22Rv1 (cell line): Measurements from ENCODE around the gene SRSF5.
A peak's percentile ranks its signal among the peaks of the same experiment; 100 is the strongest.

Source experiments
- H3K27ac ChIP-seq: fragments of 450-650 bp; 2 replicates; pipeline ENCODE4 v1.5.1; 2017
- ZFX ChIP-seq: fragments of 450-650 bp; IDR thresholded peaks from 2 replicates; pipeline ENCODE4 v1.6.1; 2017; ENCODE audit warnings: antibody characterized with exemption, borderline replicate concordance
- TF ChIP-seq, protein P1 (sequence below): fragments of 450-650 bp; IDR thresholded peaks from 2 replicates; pipeline ENCODE4 v1.5.1; 2017; ENCODE audit warnings: mild to moderate bottlenecking

Gene SRSF5

DNA sequence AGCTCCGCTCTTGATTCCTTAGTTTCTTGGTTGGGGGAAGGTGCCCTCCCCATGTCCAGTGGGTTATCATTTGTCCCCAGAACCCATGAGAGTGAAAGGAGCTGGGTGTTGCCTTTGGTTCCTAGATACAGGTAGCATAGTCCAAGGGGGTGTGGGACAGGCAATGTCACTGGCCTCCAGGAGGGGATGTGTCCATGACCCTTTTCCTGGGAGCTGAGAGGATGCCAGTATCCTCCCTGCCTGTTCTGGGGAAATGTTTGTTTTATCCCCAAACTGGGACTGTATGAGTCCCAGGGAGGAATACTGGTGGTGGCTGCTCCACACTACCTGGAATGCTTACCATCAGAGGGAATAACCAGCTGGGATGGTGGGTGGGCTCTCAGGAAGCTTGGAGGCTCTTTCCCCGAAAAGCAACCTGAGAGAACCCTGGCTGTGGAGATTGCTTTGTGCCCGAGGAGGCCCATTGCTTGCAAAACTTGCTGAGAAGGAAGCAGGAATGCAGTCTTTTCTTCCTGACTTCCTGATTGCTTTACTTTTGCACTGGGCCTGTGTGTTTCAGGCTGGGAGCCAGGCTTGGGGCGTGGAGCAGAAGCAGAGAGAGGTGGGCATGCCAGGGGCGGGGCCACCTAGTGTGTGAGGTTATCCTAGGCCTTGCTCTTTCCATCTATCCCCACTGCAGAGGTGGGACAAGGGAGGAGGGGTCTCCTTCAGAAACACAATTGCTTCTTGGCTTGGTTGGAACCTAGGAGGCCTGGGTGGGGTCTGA is 30.8 kb downstream of the SRSF5 start:
- TF ChIP-seq, protein P1, sequence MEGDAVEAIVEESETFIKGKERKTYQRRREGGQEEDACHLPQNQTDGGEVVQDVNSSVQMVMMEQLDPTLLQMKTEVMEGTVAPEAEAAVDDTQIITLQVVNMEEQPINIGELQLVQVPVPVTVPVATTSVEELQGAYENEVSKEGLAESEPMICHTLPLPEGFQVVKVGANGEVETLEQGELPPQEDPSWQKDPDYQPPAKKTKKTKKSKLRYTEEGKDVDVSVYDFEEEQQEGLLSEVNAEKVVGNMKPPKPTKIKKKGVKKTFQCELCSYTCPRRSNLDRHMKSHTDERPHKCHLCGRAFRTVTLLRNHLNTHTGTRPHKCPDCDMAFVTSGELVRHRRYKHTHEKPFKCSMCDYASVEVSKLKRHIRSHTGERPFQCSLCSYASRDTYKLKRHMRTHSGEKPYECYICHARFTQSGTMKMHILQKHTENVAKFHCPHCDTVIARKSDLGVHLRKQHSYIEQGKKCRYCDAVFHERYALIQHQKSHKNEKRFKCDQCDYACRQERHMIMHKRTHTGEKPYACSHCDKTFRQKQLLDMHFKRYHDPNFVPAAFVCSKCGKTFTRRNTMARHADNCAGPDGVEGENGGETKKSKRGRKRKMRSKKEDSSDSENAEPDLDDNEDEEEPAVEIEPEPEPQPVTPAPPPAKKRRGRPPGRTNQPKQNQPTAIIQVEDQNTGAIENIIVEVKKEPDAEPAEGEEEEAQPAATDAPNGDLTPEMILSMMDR: no peak
- no peak for TF ChIP-seq ZFX
- H3K27ac ChIP-seq: no peak overlapping the region

DNA sequence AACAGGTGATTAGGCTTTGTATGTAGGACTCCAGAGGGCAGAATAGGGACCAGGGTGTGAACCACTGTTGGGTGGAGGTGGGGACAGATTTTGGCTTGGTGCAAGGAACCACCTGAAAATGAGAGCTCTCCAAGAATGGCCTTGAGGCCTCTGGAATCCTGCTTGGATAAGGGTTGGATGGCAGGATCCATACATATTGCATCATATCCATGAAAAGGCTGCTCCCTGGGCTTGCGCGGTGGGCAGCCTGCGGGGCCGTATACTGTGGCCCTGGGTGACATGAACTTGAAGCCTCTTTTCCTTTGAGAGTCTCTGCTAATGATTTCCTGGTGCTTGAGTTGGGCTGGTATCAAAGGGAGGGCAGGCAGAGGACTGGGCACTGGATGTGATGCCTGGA is 31.4 kb downstream of the SRSF5 start:
- H3K27ac ChIP-seq: no peak overlapping the region
- no peak for TF ChIP-seq ZFX

DNA sequence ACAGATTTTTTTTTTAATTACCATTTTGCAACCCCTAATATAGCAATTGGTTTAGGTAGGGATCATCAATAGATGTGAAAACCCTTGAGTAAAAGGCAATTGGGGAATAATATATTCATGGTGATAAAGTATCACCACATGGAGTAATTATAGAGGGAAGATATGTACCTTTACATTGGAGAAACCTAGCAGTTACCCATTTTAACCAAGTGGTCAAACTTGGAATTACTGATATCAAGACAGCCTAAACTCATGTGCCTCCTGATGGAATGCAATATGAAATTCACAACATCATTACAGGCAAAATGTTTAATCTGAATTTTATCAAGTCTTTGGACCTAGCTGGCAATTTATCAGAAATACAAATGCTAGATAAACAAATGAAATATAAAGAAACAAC is 36.8 kb downstream of the SRSF5 start:
- TF ChIP-seq, protein P1: peak; percentile 16; the same call in 1 of the 2 replicates
- no peak for TF ChIP-seq ZFX
- no peak overlapping the region for H3K27ac ChIP-seq

DNA sequence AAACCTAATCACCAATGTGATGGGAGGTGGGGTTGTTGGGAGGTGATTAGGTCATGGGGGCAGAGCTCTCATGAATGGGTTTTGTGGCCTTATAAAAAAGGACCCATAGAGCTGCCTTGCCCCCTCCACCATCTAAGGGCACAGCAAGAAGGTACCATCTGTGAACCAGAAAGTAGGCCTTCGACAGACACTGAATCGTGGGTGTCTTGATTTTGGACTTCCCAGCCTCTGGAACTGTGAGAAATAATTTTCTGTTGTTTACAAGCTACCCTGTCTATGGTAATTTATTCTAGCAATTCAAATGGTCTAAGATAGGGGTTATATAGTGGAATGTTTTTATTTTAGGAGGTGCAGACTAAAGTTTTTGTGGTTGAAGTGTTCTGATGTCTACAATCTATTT is 38.0 kb downstream of the SRSF5 start:
- TF ChIP-seq, protein P1: no peak
- TF ChIP-seq ZFX: no peak

DNA sequence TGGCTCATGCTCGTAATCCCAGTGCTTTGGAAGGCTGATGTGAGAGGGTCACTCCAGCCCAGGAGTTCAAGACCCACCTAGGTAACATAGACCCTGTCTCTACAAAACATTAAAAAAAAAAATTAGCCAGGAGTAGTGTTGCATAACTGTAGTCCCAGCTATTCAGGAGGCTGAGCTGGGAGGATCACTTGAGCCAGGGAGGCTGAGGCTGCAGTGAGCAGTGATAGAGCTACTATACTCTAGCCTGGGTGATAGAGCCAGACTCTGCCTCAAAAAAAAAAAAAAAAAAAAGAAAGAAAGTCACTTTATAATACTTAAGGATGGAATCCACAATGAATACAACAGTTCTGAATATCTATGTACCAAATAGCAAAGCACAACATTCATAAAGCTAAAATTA is 40.2 kb downstream of the SRSF5 start:
- H3K27ac ChIP-seq: no peak overlapping the region
- TF ChIP-seq ZFX: no peak
- TF ChIP-seq, protein P1: no peak

More for the DNA sequence above, 38.0 kb downstream of the SRSF5 start:
- no peak overlapping the region for H3K27ac ChIP-seq

DNA sequence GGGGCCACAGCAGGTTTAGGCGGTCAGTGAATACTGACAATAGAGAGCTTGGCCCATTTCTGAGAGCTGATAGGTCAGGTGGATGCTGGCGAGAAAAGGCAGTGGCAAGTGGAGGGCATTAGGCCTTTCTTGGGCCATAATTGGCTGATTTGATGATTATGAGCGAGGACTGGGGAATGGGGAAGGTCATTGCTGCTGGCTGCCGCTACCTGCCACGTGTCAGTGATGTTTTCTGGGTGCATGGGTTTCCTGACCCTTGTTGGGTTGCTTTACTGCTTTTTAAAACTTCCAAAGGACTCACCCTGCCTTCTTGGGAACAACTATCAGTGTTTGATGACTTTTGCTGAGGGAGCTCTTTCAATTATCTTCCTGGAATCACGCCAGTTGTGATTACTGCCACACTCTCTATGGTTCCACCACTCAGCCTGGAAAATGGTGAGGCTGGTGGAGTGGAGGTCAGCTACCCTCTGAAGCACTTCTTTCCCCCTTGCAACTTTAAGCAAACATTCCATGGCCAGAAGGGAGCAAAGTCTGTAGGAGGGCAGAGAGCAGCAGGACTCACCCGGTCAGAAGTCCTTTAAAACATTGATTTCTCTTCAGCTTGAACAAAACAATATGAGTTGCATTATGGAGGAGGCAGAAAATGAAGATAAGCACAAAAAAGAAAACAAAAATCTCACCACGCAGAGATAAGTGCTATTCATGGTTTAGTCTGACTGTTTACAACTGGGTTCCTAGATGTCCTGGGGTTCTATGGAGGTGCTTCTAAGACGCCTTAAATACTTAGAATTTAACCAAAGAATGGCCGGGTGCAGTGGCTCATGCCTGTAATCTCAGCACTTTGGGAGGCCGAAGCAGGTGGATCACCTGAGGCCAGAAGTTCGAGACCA is 42.2 kb downstream of the SRSF5 start:
- TF ChIP-seq ZFX: no peak
- TF ChIP-seq, protein P1: no peak
- H3K27ac ChIP-seq: no peak overlapping the region

DNA sequence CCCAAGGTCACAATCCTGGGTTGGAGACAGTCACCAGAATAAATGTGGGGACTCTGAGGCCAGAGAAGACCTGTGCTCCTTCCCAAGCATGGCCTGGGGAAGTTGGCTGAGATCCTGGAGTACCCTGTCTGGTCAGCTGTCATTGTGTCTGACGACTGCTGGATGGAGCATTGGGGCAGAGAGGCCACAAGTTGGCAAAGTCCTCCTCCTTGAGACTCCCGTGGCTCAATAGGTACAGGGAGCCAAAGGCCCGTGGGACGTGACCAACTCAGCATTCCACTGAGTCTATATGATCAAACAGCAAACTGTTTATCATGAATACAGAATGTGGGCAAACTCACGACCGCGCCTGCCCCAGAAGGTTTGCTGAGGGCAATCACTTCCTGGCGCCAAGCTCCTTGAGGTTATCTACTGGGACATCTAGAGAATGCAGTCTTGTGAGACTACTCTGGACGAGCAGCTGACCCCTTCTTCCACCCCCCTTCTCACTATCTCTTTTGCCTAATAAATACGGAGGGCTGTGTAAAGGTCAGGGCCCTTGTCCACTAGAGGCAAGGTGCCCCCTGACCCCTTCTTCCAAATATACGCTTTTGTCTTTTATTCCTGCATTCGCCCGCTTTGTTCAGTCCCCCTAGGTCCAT is 44.4 kb downstream of the SRSF5 start:
- no peak overlapping the region for H3K27ac ChIP-seq
- TF ChIP-seq ZFX: no peak
- TF ChIP-seq, protein P1: no peak
